Fibroblast of lung (primary cell): ENCODE results near the gene SMC6.

Source experiments
- EZH2 ChIP-seq: IDR thresholded peaks from 2 replicates; pipeline ENCODE4 v1.5.1; 2012; ENCODE audit warnings: low read length, control low read depth, mild to moderate bottlenecking; ENCODE audit errors: missing control alignments
- TF ChIP-seq, protein P1 (sequence below), 2 donors: IDR thresholded peaks in 1 of 2; conservative IDR thresholded peaks in 1 of 2; 1 replicate in 1 of 2; 2 replicates in 1 of 2; pipeline ENCODE4 v1.5.1; 2011 to 2012; ENCODE audit warnings: low read length in 2 of 2, control low read depth in 1 of 2, inconsistent platforms in 1 of 2, low read depth in 1 of 2, mild to moderate bottlenecking in 1 of 2

DNA sequence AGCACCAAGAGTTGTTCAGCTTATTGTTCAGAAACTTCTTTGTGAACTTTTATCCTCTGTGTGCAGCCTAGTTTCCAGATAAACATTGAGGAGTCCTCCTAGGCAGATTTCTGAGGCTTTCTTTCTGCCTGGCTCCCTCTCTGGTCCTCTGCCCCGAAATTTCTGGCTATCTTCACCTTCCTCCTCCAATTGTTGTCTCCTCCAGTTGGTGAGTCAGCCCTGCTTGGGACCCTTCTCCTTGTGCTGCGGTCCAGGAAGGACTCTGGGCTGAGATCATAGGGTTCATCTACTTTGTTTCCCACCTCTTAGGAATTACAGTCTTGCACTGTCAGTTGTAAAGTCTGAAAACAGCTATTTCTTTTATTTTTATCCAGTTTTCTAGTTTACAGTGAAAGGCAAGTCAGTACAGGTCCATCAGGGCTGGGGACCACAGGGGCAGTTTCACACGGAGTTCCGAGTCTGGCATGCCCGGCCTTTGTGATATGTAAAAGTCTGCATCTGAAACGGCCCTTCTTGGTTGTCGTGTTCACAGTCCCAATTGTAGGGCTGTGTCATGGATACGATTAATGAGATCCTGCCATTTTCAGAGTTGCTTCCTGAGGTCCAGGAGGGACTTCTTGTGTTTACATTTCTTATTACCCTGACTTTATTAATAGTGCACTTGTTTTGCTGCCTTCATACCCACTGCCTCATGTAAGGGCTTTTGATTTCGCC is 100.8 kb downstream of the SMC6 start:
- TF ChIP-seq, protein P1, sequence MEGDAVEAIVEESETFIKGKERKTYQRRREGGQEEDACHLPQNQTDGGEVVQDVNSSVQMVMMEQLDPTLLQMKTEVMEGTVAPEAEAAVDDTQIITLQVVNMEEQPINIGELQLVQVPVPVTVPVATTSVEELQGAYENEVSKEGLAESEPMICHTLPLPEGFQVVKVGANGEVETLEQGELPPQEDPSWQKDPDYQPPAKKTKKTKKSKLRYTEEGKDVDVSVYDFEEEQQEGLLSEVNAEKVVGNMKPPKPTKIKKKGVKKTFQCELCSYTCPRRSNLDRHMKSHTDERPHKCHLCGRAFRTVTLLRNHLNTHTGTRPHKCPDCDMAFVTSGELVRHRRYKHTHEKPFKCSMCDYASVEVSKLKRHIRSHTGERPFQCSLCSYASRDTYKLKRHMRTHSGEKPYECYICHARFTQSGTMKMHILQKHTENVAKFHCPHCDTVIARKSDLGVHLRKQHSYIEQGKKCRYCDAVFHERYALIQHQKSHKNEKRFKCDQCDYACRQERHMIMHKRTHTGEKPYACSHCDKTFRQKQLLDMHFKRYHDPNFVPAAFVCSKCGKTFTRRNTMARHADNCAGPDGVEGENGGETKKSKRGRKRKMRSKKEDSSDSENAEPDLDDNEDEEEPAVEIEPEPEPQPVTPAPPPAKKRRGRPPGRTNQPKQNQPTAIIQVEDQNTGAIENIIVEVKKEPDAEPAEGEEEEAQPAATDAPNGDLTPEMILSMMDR (conservative IDR thresholded peaks at IDR 0.05 in 1 of 2, IDR thresholded peaks at IDR 0.05 in 1 of 2; ENCODE audit: low read depth in 1 of 2, low read length in 2 of 2): no peak
- no peak for TF ChIP-seq EZH2
